Natural killer cell (primary cell): ENCODE measurements around the gene CCDC78. TPM values are rescaled to one million over a fixed set of nuclear protein-coding genes. Genes with fewer than 3 reads are reported as not detected.
A peak's percentile ranks its signal among the peaks of the same experiment; 100 is the strongest.

Experiments used
- ATAC-seq, 3 donors: fragments of 150-1000 bp in 2 of 3; fragments of 200-7000 bp in 1 of 3; cut with Tn5 transposase; 1 replicate in 1 of 3; 2 replicates in 2 of 3; pipeline ENCODE4 v1.10.0; 2021; ENCODE audit warnings: mild to moderate bottlenecking in 2 of 3, moderate library complexity in 2 of 3
- DNase-seq, 2 donors: peaks; one replicate each; pipeline versions ENCODE4 v3.0.0 to v3.0.0-alpha.2; 2013 to 2021; ENCODE audit warnings: mixed read lengths in 1 of 2
- H3K27ac ChIP-seq: one replicate; pipeline ENCODE4 v1.5.1; 2013; ENCODE audit warnings: mild to moderate bottlenecking, low read length
- H3K27me3 ChIP-seq: one replicate; pipeline ENCODE4 v1.6.1; 2013; ENCODE audit warnings: low read length; ENCODE audit not compliant: control insufficient read depth, insufficient read depth
- H3K36me3 ChIP-seq: one replicate; pipeline ENCODE4 v1.6.1; 2013; ENCODE audit warnings: low read length; ENCODE audit not compliant: control insufficient read depth, insufficient read depth
- H3K4me1 ChIP-seq: one replicate; pipeline ENCODE4 v1.6.1; 2013; ENCODE audit warnings: low read length; ENCODE audit not compliant: control insufficient read depth, insufficient read depth
- H3K4me3 ChIP-seq: one replicate; pipeline ENCODE4 v1.5.1; 2013; ENCODE audit warnings: low read length
- H3K9me3 ChIP-seq: one replicate; pipeline ENCODE4 v1.6.1; 2013; ENCODE audit warnings: low read length; ENCODE audit not compliant: control insufficient read depth, insufficient read depth
- H3K27ac Mint-ChIP-seq, 2 donors: one replicate each; pipeline ENCODE4 v1.8.0; 2022; ENCODE audit warnings: mild to moderate bottlenecking in 2 of 2, mixed read lengths in 2 of 2, moderate library complexity in 1 of 2
- H3K27me3 Mint-ChIP-seq, 2 donors: one replicate each; pipeline ENCODE4 v1.8.0; 2022; ENCODE audit warnings: low read depth in 2 of 2, mixed read lengths in 2 of 2
- H3K36me3 Mint-ChIP-seq: one replicate; pipeline ENCODE4 v1.8.0; 2022; ENCODE audit warnings: mixed read lengths
- H3K4me1 Mint-ChIP-seq, 2 donors: one replicate each; pipeline ENCODE4 v1.8.0; 2022; ENCODE audit warnings: mixed read lengths in 2 of 2
- H3K4me3 Mint-ChIP-seq: one replicate; pipeline ENCODE4 v1.8.0; 2022; ENCODE audit warnings: mild to moderate bottlenecking, moderate library complexity, mixed read lengths
- H3K9me3 Mint-ChIP-seq, 2 donors: one replicate each; pipeline ENCODE4 v1.8.0; 2022; ENCODE audit warnings: mixed read lengths in 2 of 2
- WGBS: methylation state at CpG from one replicate; pipeline ENCODE4 v1.1.7; 2013; ENCODE audit warnings: missing lambda C conversion rate; ENCODE audit not compliant: insufficient coverage; 5-methylcytosine and 5-hydroxymethylcytosine counted together
- intact Hi-C: fragments of 100-400 bp; cut with micrococcal nuclease; formaldehyde crosslinking; loops from one replicate; pipeline ENCODE4 v1.14.2; 2022
- total RNA-seq, 4 donors: library from RNA; stranded (reverse); fragments of 120-200 nt in 1 of 4; gene quantifications; one replicate each; pipeline versions ENCODE4 v1.2.3 to v1.2.4, GENCODE V29; 2013 to 2022
- TF ChIP-seq, protein P1 (sequence below): fragments of 200-600 bp; IDR thresholded peaks from one replicate; pipeline ENCODE4 v1.8.0; 2022; ENCODE audit warnings: antibody characterized with exemption

The CCDC78 gene
- 10 to 100 TPM in 1 of 3 donors, 1 to 10 TPM in 2; 6.2 to 10.0 (median 7.7) TPM for total RNA-seq
- 6.3 TPM for total RNA-seq (2013)

DNA sequence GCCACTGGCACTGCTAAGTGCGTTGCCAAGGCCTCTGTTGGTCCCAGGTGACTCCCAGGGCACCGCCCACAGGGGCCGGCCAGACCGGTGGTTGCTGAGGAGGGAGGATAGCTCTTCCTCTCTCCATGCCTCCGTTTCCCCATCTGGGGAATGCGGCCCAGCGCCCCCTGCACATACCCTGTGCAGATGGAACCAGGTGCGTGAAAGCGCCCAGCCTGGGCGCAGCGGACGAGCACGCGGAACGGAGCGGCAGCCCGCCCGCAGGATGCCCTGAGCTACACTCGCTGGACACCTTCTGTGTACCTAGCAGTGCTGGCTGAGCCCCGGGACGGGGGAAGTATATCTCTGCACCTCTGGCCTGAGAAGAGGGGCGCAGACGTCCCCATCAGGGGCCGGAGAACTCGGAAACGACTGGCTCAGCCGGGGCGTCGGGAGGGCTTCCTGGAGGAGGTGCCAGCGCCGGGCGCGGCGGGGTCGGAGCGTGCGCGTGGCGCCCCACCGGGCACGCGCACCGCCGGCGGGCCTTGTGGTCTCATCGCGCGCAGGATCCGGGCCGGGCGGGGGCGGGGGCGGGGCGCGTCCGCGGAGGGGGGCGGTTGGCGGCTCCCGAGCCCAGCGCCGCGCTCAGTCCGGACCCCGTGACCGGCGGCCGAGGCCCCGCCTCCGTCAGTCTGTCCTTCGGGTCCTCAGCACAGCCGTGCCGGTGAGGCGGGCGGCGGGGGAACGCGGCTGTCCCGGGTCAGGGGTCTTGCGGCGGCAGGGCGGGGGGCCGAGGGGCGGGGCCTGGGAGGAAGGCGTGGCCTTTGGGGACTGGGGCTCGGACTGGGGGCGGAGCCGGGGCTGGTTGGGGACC lies at the start of gene CCDC78, which contains the start of gene HAGHL:
TSS of gene CCDC78 (minus strand) at position 6 of the 853 bp plus-strand sequence. CDS start 76 bp downstream, outside the sequence.
TSS of gene HAGHL (plus strand) at position 669 of the 853 bp plus-strand sequence. CDS start 404 bp downstream, outside the sequence.
- Histone ChIP-seq H3K27ac (peak within 1 kb of the TSS; percentile 86), H3K9me3 (no peaks in the 10 kb centered on the region), H3K27me3 (no peaks in the 10 kb centered on the region), H3K36me3 (peaks cover 2% of the 10 kb centered on the region), H3K4me3 (peak within 1 kb of the TSS; percentile 92), H3K4me1 (peaks cover 36% of the 10 kb centered on the region)
- Mint-ChIP-seq H3K27me3 (no peaks in the 10 kb centered on the region), H3K9me3 (no peaks in the 10 kb centered on the region), H3K4me1 (peaks cover 0 to 8% of the 10 kb centered on the region in 2 donors), H3K36me3 (no peaks in the 10 kb centered on the region), H3K4me3 (peak within 1 kb of the TSS; percentile 84), H3K27ac (peak within 1 kb of the TSS; percentile 44 to 60)
- peak; percentile 43 to 48 (median 44) for ATAC-seq
- 4% methylated on average over 88 of the region's 88 CpGs for WGBS
- peak; percentile 61 to 78 for DNase-seq
- TF ChIP-seq, protein P1, sequence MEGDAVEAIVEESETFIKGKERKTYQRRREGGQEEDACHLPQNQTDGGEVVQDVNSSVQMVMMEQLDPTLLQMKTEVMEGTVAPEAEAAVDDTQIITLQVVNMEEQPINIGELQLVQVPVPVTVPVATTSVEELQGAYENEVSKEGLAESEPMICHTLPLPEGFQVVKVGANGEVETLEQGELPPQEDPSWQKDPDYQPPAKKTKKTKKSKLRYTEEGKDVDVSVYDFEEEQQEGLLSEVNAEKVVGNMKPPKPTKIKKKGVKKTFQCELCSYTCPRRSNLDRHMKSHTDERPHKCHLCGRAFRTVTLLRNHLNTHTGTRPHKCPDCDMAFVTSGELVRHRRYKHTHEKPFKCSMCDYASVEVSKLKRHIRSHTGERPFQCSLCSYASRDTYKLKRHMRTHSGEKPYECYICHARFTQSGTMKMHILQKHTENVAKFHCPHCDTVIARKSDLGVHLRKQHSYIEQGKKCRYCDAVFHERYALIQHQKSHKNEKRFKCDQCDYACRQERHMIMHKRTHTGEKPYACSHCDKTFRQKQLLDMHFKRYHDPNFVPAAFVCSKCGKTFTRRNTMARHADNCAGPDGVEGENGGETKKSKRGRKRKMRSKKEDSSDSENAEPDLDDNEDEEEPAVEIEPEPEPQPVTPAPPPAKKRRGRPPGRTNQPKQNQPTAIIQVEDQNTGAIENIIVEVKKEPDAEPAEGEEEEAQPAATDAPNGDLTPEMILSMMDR: no peak
- intact Hi-C loops: no loop called here

DNA sequence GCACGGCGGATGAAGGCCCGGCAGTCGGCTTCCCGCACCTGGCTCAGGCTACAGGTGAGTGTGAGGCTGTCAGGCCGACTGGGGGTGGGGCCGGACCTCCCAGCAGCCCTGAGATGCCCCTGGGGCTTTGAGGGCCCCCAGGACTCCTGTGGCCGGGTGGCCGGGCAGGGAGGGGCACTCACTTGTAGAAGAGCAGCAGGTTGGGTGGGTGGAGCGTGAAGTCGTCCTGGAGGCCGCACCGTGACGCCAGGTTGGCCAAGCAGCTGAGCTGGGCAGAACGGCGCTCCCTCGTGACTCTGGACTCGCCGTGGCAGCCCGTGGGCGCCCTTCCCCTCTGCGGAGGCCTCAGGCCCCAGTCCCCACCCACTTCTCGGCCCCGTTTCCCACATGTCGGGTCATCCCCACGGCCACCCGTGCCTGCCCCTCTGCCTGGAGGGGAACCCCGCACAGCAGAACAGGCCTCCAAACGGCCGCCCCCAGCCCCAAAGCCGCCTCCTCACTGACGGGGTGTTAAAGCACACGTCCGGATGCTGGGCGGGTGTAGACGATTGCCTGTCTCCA lies 49.1 kb upstream of the CCDC78 start:
- Histone ChIP-seq H3K27ac (no peak overlapping the region), H3K36me3 (no peaks in the 10 kb centered on the region), H3K4me1 (no peaks in the 10 kb centered on the region), H3K9me3 (no peaks in the 10 kb centered on the region), H3K27me3 (no peaks in the 10 kb centered on the region), H3K4me3 (no peak overlapping the region)
- no peak for DNase-seq
- H3K4me3 Mint-ChIP-seq: no peak overlapping the region
- no peak overlapping the region for H3K27ac Mint-ChIP-seq
- no peak for ATAC-seq
- H3K9me3 Mint-ChIP-seq: no peaks in the 10 kb centered on the region
- 77% methylated on average over 36 of the region's 36 CpGs for WGBS
- no peaks in the 10 kb centered on the region for H3K36me3 Mint-ChIP-seq
- no peaks in the 10 kb centered on the region for H3K27me3 Mint-ChIP-seq
- H3K4me1 Mint-ChIP-seq: no peaks in the 10 kb centered on the region
- TF ChIP-seq, protein P1: no peak
- intact Hi-C loops: no loop called here

DNA sequence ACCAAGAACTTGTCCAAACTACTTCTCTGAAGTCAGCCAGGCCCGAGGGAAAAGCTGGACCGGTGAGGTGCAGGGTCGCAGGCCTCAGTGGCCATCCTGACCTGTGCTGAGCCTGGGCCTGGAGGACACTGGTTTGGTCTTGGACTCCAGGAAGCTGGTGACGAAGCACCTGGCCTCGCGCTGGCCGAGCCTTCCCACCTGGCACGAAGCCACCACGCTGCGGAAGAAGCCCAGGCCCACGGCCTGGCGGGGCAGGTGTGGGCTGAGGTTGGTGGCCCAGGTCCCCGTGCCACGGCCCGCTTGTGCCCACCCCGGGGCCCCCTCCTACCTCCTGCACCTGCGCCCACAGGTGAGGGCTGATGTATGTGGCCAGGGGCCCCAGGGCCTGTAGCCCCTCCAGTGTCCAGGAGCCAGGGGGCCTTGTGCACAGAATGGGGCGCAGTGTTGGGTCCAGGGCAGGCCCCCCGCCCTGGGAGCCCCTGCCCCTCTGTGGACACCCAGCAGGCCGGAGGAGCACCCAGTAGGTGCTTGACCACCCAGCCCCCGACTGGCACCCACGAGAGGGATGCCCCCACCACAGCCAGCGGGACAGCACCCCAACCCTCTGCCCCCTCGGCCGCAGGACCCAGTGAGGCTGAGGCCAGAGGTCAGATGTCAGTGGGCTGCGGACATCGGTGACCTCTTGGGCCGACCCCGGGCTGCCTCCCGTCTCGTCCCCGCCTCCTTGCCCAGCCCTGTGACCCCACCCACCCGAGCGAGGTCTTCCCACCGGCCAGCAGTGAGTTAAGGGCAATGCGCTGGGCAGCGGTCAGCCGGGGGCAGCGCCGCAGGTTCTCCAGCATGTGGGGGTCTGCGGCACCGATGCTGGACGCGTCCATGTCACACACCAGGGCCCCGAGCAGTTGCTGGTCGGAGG lies 48.1 kb upstream of the CCDC78 start:
- no peaks in the 10 kb centered on the region for H3K27me3 Mint-ChIP-seq
- intact Hi-C loops: no loop called here

More for the DNA sequence above, 48.1 kb upstream of the CCDC78 start:
- no peak for ATAC-seq
- TF ChIP-seq, protein P1: no peak
- no peaks in the 10 kb centered on the region for H3K9me3 ChIP-seq
- no peaks in the 10 kb centered on the region for H3K27me3 ChIP-seq
- no peak for DNase-seq
- H3K4me3 Mint-ChIP-seq: no peak overlapping the region
- H3K4me1 Mint-ChIP-seq: no peaks in the 10 kb centered on the region
- 90% methylated on average over 46 of the region's 46 CpGs for WGBS
- no peak overlapping the region for H3K4me3 ChIP-seq
- H3K36me3 ChIP-seq: no peaks in the 10 kb centered on the region
- no peak overlapping the region for H3K27ac ChIP-seq
- no peaks in the 10 kb centered on the region for H3K9me3 Mint-ChIP-seq
- H3K4me1 ChIP-seq: no peaks in the 10 kb centered on the region
- no peaks in the 10 kb centered on the region for H3K36me3 Mint-ChIP-seq
- H3K27ac Mint-ChIP-seq: no peak overlapping the region
